Breast epithelium (tissue), 4 donors: Measurements from ENCODE around the gene KRT37. TPM values are rescaled to one million over a fixed set of nuclear protein-coding genes. Genes with fewer than 3 reads are reported as not detected.

Experiments
- DNase-seq, 2 donors: peaks; one replicate each; pipeline ENCODE4 v3.0.0-alpha.2; 2019; ENCODE audit warnings: low spot score in 2 of 2
- H3K27ac ChIP-seq, 2 donors: fragments of 200-600 bp; sonication (generic) in 1 of 2; one replicate each; pipeline ENCODE4 v1.5.1; 2016 to 2019; ENCODE audit warnings: mild to moderate bottlenecking in 1 of 2
- H3K27me3 ChIP-seq, 2 donors: fragments of 200-600 bp; sonication (generic) in 1 of 2; one replicate each; pipeline versions ENCODE4 v1.5.1 to v1.6.0; 2017 to 2019; ENCODE audit warnings: control low read depth in 1 of 2, mild to moderate bottlenecking in 1 of 2
- H3K36me3 ChIP-seq: fragments of 200-600 bp; one replicate; pipeline ENCODE4 v1.5.1; 2019
- H3K4me1 ChIP-seq, 2 donors: fragments of 200-600 bp; sonication (generic); one replicate each; pipeline ENCODE4 v1.5.1; 2016 to 2019; ENCODE audit warnings: control low read depth in 1 of 2
- H3K4me3 ChIP-seq, 3 donors: fragments of 200-600 bp; sonication (generic); 1 replicate in 2 of 3; 2 replicates in 1 of 3; pipeline ENCODE4 v1.5.1; 2016 to 2019; ENCODE audit warnings: mild to moderate bottlenecking in 3 of 3, moderate library complexity in 2 of 3
- H3K9me3 ChIP-seq, 2 donors: fragments of 200-600 bp; sonication (generic) in 1 of 2; one replicate each; pipeline ENCODE4 v1.5.1; 2016 to 2019; ENCODE audit warnings: control low read depth in 1 of 2
- POLR2A ChIP-seq: fragments of 450-650 bp; IDR thresholded peaks from one replicate; pipeline ENCODE4 v1.6.1; 2016; ENCODE audit warnings: antibody characterized with exemption, mild to moderate bottlenecking, moderate library complexity
- POLR2AphosphoS5 ChIP-seq, 3 donors: sonication (generic); formaldehyde crosslinking; IDR thresholded peaks; one replicate each; pipeline ENCODE4 v1.6.1; 2017; ENCODE audit warnings: antibody characterized with exemption in 3 of 3
- intact Hi-C: fragments of 100-400 bp; cut with DNase I; formaldehyde crosslinking; loops from one replicate; pipeline ENCODE4 v1.15.1; 2023; ENCODE audit warnings: low total_unique reads
- total RNA-seq, 3 donors: library from RNA; depleted of rRNA; stranded (reverse); fragments of >200 nt; gene quantifications; one replicate each; pipeline ENCODE4 v1.1.0, GENCODE V29; 2016
- TF ChIP-seq, protein P1 (sequence below), 3 donors: fragments of 450-650 bp; IDR thresholded peaks; one replicate each; pipeline ENCODE4 v1.5.1; 2016 to 2017; ENCODE audit warnings: antibody characterized with exemption in 3 of 3, mild to moderate bottlenecking in 3 of 3, moderate library complexity in 3 of 3

The KRT37 gene
- total RNA-seq, 3 donors from 2014 or later: not detected

- no peaks in the 10 kb centered on the region for H3K27me3 ChIP-seq
- H3K27ac ChIP-seq: peak overlapping the region; percentile 54 to 57
- H3K4me1 ChIP-seq: peaks cover 0 to 9% of the 10 kb centered on the region in 2 donors
- no peak for DNase-seq
- no peaks in the 10 kb centered on the region for H3K9me3 ChIP-seq
- H3K4me3 ChIP-seq: no peak overlapping the region
- intact Hi-C loops: no loop called here
- TF ChIP-seq, protein P1, sequence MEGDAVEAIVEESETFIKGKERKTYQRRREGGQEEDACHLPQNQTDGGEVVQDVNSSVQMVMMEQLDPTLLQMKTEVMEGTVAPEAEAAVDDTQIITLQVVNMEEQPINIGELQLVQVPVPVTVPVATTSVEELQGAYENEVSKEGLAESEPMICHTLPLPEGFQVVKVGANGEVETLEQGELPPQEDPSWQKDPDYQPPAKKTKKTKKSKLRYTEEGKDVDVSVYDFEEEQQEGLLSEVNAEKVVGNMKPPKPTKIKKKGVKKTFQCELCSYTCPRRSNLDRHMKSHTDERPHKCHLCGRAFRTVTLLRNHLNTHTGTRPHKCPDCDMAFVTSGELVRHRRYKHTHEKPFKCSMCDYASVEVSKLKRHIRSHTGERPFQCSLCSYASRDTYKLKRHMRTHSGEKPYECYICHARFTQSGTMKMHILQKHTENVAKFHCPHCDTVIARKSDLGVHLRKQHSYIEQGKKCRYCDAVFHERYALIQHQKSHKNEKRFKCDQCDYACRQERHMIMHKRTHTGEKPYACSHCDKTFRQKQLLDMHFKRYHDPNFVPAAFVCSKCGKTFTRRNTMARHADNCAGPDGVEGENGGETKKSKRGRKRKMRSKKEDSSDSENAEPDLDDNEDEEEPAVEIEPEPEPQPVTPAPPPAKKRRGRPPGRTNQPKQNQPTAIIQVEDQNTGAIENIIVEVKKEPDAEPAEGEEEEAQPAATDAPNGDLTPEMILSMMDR (IDR thresholded peaks at IDR 0.05): no peak
- TF ChIP-seq POLR2A: no peak
- TF ChIP-seq POLR2AphosphoS5 (IDR thresholded peaks at IDR 0.05): no peak
- no peaks in the 10 kb centered on the region for H3K36me3 ChIP-seq
Observed at GRCh38 chr17:41417127-41417526, 7.3 kb downstream of the KRT37 start.

GRCh38 chr17:41416479-41416878, 7.9 kb downstream of the KRT37 start:
- peaks cover 0 to 9% of the 10 kb centered on the region in 2 donors for H3K4me1 ChIP-seq
- DNase-seq: no peak
- H3K27ac ChIP-seq: peak overlapping the region; percentile 19 to 32
- intact Hi-C loops: no loop called here
- H3K4me3 ChIP-seq: no peak overlapping the region
- TF ChIP-seq POLR2A (no peak), POLR2AphosphoS5 (IDR thresholded peaks at IDR 0.05) (no peak)
- TF ChIP-seq, protein P1 (IDR thresholded peaks at IDR 0.05): no peak
- H3K36me3 ChIP-seq: no peaks in the 10 kb centered on the region
- H3K27me3 ChIP-seq: no peaks in the 10 kb centered on the region
- no peaks in the 10 kb centered on the region for H3K9me3 ChIP-seq

GRCh38 chr17:41415833-41416335, 8.5 kb downstream of the KRT37 start:
- H3K9me3 ChIP-seq: no peaks in the 10 kb centered on the region
- H3K4me1 ChIP-seq: peaks cover 0 to 9% of the 10 kb centered on the region in 2 donors
- H3K4me3 ChIP-seq: no peak overlapping the region
- no peak for DNase-seq
- no peaks in the 10 kb centered on the region for H3K27me3 ChIP-seq
- intact Hi-C loops: no loop called here
- H3K27ac ChIP-seq: peak overlapping the region; percentile 19 to 30
- TF ChIP-seq POLR2A: no peak
- no peak for TF ChIP-seq POLR2AphosphoS5 (IDR thresholded peaks at IDR 0.05)
- TF ChIP-seq, protein P1 (IDR thresholded peaks at IDR 0.05): no peak
- H3K36me3 ChIP-seq: no peaks in the 10 kb centered on the region

DNA sequence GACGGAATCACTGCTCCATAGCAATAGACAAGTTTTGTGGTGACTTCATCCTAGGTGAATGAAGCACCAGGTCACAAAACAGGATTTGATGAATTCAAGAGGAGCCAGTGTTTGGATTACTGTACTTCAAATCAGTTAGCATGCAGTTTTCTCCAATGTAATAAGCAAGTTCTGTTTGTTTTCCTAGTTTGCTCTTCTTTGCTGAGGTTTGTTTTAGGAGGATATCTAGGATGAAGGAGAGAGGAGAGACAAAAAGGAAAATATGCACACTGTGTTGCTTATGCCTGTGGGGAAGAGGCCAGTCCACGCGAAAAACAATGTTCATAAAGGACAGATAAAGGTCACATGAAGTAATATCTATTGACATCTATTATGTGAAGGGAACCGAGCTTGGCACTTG, 9.0 kb downstream of the KRT37 start:
- intact Hi-C loops: no loop called here
- Histone ChIP-seq H3K27ac (peak overlapping the region; percentile 19 to 30), H3K4me1 (peaks cover 0 to 5% of the 10 kb centered on the region in 2 donors), H3K9me3 (no peaks in the 10 kb centered on the region), H3K4me3 (no peak overlapping the region), H3K36me3 (no peaks in the 10 kb centered on the region), H3K27me3 (no peaks in the 10 kb centered on the region)
- no peak for DNase-seq
- TF ChIP-seq POLR2A (no peak), POLR2AphosphoS5 (IDR thresholded peaks at IDR 0.05) (no peak)
- TF ChIP-seq, protein P1 (IDR thresholded peaks at IDR 0.05): no peak

DNA sequence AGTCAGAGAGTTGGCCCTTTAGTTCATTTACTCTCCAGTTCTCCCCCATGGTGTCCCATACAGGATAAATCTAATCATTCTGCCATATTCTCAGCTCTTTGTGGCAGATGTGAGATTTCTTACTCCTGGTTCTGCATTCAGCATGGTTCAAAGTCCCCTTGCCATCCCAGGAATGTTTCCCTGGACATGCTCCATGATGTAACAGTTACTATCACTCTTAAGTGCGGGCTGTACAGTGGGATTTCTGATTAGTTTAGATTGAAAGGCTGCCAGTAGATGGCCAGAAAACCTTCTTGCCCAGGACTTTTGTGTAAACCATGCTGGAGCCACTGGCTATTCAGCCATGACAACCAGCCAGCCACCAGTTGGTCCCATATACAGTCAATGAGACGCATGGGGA, 10.4 kb downstream of the KRT37 start:
- no peak for TF ChIP-seq POLR2AphosphoS5 (IDR thresholded peaks at IDR 0.05)
- intact Hi-C loops: no loop called here
- no peaks in the 10 kb centered on the region for H3K9me3 ChIP-seq
- DNase-seq: no peak
- H3K27ac ChIP-seq: no peak overlapping the region
- no peaks in the 10 kb centered on the region for H3K27me3 ChIP-seq
- no peak overlapping the region for H3K4me3 ChIP-seq
- H3K36me3 ChIP-seq: no peaks in the 10 kb centered on the region
- H3K4me1 ChIP-seq: peaks cover 0 to 4% of the 10 kb centered on the region in 2 donors
